ENCODE data around the gene PIK3R3. TPM values are rescaled to one million over a fixed set of nuclear protein-coding genes. Genes with fewer than 3 reads are reported as not detected.

The PIK3R3 gene
- total RNA-seq = 1.8 and 4.0 TPM in 2 replicates

DNA sequence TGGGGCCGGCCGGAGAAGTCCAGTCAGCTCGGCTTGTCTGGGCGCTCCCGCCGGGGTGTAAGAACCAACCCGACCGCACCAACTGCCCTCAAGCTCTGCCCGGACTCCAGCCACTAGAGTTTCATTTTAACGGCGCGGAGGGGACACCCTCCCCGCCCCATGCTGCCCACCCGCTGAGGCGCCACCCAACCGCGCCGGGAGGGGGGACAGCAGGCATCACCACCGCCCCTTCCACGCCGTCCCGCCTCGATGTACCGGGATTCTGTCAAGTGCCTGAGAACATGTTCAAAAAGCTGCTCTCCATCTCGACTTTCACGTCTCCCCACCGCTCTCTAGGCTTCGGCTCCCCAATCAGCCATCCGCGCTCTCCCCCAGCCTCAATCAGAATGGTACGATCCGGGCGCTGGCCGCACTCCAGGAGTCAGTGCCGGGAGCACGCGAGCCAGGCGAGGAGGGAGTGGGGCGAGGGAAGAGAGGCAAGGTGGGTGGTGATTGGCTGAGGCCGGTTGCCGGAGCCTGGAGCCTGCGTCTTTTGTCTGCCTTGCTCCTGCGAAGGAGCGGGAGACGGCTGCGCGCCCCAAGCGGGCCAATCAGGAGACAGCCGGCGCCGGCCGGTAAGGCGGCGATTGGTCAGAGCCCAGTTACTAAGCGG lies at the start of gene PIK3R3:
TSS of gene PIK3R3 (minus strand) at position 101 of the 652 bp plus-strand sequence. CDS start 677 bp downstream, outside the sequence.
- TF ChIP-seq, protein P1, sequence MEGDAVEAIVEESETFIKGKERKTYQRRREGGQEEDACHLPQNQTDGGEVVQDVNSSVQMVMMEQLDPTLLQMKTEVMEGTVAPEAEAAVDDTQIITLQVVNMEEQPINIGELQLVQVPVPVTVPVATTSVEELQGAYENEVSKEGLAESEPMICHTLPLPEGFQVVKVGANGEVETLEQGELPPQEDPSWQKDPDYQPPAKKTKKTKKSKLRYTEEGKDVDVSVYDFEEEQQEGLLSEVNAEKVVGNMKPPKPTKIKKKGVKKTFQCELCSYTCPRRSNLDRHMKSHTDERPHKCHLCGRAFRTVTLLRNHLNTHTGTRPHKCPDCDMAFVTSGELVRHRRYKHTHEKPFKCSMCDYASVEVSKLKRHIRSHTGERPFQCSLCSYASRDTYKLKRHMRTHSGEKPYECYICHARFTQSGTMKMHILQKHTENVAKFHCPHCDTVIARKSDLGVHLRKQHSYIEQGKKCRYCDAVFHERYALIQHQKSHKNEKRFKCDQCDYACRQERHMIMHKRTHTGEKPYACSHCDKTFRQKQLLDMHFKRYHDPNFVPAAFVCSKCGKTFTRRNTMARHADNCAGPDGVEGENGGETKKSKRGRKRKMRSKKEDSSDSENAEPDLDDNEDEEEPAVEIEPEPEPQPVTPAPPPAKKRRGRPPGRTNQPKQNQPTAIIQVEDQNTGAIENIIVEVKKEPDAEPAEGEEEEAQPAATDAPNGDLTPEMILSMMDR (IDR thresholded peaks at IDR 0.05; ENCODE audit: insufficient read depth, low read length, severe bottlenecking) = no peak
- H3K4me3 ChIP-seq (ENCODE audit: low read depth, low read length) = peak within 1 kb of the TSS; percentile 66
- FAIRE-seq (no peak), DNase-seq (ENCODE audit: low read depth) (peak; percentile 95)
- no peaks in the 10 kb centered on the region for H3K36me3 ChIP-seq (ENCODE audit: control insufficient read depth, insufficient read depth, low read length)
- H3K27me3 ChIP-seq (ENCODE audit: control insufficient read depth, insufficient read depth, low read length) = no peaks in the 10 kb centered on the region

GRCh38 chr1:46181343-46182260 lies 49.2 kb upstream of the PIK3R3 start:
- TF ChIP-seq, protein P1 (IDR thresholded peaks at IDR 0.05; ENCODE audit: insufficient read depth, low read length, severe bottlenecking) = no peak
- H3K27me3 ChIP-seq (ENCODE audit: control insufficient read depth, insufficient read depth, low read length) = no peaks in the 10 kb centered on the region
- FAIRE-seq (no peak), DNase-seq (ENCODE audit: low read depth) (peak; percentile 88)
- peaks cover 8% of the 10 kb centered on the region for H3K36me3 ChIP-seq (ENCODE audit: control insufficient read depth, insufficient read depth, low read length)
- peak overlapping the region; percentile 29 for H3K4me3 ChIP-seq (ENCODE audit: low read depth, low read length)

GRCh38 chr1:46180082-46180616 lies 47.7 kb upstream of the PIK3R3 start:
- FAIRE-seq = no peak
- Histone ChIP-seq H3K27me3 (ENCODE audit: control insufficient read depth, insufficient read depth, low read length) (no peaks in the 10 kb centered on the region), H3K36me3 (ENCODE audit: control insufficient read depth, insufficient read depth, low read length) (peaks cover 4% of the 10 kb centered on the region), H3K4me3 (ENCODE audit: low read depth, low read length) (peak overlapping the region; percentile 29)
- TF ChIP-seq, protein P1 (IDR thresholded peaks at IDR 0.05; ENCODE audit: insufficient read depth, low read length, severe bottlenecking) = peak; percentile 61
- DNase-seq (ENCODE audit: low read depth) = peak; percentile 79

- no peak overlapping the region for H3K4me3 ChIP-seq (ENCODE audit: low read depth, low read length)
- H3K36me3 ChIP-seq (ENCODE audit: control insufficient read depth, insufficient read depth, low read length) = peaks cover under 1% of the 10 kb centered on the region
- DNase-seq (ENCODE audit: low read depth) = peak; percentile 77
- no peak for FAIRE-seq
- H3K27me3 ChIP-seq (ENCODE audit: control insufficient read depth, insufficient read depth, low read length) = no peaks in the 10 kb centered on the region
- TF ChIP-seq, protein P1 (IDR thresholded peaks at IDR 0.05; ENCODE audit: insufficient read depth, low read length, severe bottlenecking) = peak; percentile 80
Observed at GRCh38 chr1:46179138-46180081, 47.0 kb upstream of the PIK3R3 start.

DNA sequence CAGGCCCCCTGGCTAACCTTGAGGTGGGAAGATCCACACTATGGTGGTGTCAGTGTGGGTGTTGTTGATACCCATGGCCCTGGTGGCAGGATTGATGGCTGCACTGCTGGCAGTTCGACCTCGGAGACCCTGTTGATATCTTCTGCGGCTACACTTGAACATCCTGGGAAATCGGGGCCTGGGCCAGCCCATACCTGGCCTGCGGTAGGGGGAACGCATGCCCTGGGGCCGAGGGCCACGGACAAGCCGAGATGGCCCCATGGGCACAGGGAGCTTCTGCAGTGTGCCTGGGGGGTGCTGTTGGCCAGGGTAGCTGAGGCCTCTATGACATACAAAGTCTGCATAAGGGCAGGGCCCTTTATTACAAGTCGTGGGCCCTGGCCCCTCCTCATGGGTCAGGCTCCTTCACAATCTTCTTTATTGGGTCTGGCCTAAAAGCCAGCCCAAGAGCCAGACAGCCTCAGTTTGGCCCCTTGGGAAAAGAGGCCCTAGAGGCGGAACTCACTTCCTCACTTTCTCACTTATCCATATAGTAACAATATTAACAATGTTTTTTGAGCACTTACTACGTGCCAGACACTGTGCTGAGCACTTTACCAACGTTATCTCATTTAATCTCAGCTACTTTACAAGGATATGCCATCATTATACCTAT lies 43.9 kb upstream of the PIK3R3 start, which contains the start of gene P3R3URF:
TSS of gene P3R3URF (minus strand) at position 278 of the 655 bp plus-strand sequence. CDS start at position 261, 17 bp downstream.
- FAIRE-seq (no peak), DNase-seq (ENCODE audit: low read depth) (no peak)
- TF ChIP-seq, protein P1 (IDR thresholded peaks at IDR 0.05; ENCODE audit: insufficient read depth, low read length, severe bottlenecking) = no peak
- no peaks in the 10 kb centered on the region for H3K36me3 ChIP-seq (ENCODE audit: control insufficient read depth, insufficient read depth, low read length)
- H3K4me3 ChIP-seq (ENCODE audit: low read depth, low read length) = no peak within 1 kb of the TSS
- H3K27me3 ChIP-seq (ENCODE audit: control insufficient read depth, insufficient read depth, low read length) = no peaks in the 10 kb centered on the region

Measured in bronchial epithelial cell (primary cell).